Upper lobe of left lung (tissue), 4 donors: ENCODE measurements around the gene CYP2S1.

Experiments
- CTCF ChIP-seq, 6 experiments: fragments of 450-650 bp in 4 of 6; fragments of 200-600 bp in 2 of 6; sonication (generic) in 2 of 6; IDR thresholded peaks; one replicate each; pipeline ENCODE4 v1.5.1; 2016 to 2019; ENCODE audit warnings: antibody characterized with exemption in 6 of 6
- EP300 ChIP-seq, 4 donors: sonication (generic); formaldehyde crosslinking; IDR thresholded peaks; one replicate each; pipeline ENCODE4 v1.5.1; 2017; ENCODE audit warnings: antibody characterized with exemption in 4 of 4, control low read depth in 2 of 4
- POLR2A ChIP-seq, 4 donors: fragments of 450-650 bp; IDR thresholded peaks; one replicate each; pipeline ENCODE4 v1.5.1; 2016 to 2017; ENCODE audit warnings: antibody characterized with exemption in 4 of 4, mild to moderate bottlenecking in 2 of 4

- no peak for TF ChIP-seq POLR2A (IDR thresholded peaks at IDR 0.05)
- peak; percentile 47 to 85 (median 75) for TF ChIP-seq CTCF (IDR thresholded peaks at IDR 0.05)
- TF ChIP-seq EP300 (IDR thresholded peaks at IDR 0.05): no peak
These were observed 48.6 kb upstream of the CYP2S1 start for GRCh38 chr19:41144403-41144802.
